ENCODE data around the gene RFX4.

RFX4 gene

DNA sequence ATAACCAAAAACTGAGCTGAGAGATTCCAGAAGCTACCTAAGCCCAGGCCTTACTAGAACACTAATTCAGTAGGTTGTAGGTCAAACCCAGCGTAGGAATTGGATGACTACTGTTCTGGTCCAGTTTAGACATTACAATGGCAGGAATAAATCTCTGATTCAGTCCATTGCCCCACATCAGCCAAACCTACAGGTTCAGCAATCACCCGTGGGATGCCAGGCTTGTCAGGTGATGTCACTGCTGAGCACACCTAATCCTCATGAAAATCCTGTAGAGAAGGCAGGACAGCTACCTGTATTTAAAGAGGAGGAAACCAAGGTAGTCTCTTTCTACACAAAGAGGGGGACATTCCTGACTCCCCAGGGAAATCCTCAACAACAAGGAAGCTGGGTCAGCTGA, 63.7 kb downstream of the RFX4 start:
- DNase-seq (ENCODE audit: low read depth in 2 of 2), result no peak

DNA sequence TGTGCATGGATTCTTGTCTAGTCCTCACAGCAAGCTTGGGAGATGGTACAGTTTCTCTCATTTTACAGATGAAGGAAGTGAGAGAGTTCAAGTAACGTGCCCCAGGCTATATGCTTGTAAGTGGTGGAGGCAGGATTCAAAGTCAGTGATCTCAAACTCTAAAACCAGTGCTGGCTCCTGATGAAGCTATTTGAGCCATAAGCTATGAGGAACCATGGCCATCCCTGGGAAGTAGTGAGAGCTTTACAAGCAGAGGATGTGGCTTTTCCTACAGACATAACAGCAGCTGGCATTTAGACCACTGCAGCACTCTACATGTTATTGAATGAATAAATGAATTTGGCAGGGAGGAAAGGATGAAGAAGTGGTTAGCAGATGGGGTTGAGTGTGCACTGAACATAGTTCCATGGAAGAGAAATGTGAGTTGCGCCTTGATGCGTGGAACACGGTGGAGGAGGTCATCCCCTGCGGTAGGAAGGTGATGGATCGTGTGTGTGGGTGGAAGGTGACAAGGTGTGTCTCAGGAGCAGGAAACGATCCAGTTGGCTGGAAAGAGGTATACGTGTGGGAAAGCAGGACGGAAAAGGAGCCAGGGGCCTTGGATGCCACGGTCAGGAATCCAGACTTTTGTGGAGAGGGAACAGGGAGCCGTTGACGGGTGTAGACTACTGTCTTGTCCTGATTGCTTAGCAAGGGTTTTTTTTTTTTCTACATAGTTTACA, 65.2 kb downstream of the RFX4 start:
- no peak for DNase-seq (ENCODE audit: low read depth in 2 of 2)

DNA sequence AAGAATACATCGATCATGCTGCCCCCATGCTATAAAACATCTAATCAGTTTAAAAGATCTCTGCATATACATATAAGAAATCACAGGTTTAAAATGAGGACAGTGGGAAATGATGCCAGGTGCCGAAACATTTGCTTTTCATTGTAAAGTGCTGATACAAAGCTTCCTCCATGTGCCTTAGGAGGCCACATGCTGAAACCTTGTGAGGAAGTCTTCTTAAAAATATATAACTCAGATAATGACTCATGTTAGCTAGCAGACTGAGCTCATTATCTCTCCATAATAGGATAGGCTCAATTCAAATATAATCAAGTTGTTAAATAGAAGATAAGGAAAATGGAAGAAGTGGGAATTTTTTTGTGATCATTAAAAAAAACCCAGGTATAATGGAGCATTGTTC, 65.9 kb downstream of the RFX4 start:
- no peak for DNase-seq (ENCODE audit: low read depth in 2 of 2)

DNA sequence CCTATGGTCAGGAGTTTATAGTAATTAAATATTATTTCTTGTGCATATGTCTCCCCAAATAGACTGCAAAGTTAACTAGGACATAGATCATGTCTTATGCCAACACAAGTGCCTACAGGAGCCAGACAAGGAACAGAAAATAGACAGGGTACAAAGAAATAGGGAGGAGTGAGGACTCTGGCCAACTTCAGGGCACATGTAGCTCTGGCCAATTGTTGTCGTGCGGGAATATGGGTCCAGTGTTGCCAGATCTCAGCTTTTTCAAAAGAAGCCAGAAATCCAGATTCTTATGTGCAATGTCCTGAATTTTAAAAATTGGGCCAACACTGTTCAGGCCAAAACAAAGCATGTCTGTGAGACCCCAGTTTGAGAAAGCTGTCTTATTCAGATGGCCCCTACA, 68.7 kb downstream of the RFX4 start:
- DNase-seq (ENCODE audit: low read depth in 2 of 2), result no peak

DNA sequence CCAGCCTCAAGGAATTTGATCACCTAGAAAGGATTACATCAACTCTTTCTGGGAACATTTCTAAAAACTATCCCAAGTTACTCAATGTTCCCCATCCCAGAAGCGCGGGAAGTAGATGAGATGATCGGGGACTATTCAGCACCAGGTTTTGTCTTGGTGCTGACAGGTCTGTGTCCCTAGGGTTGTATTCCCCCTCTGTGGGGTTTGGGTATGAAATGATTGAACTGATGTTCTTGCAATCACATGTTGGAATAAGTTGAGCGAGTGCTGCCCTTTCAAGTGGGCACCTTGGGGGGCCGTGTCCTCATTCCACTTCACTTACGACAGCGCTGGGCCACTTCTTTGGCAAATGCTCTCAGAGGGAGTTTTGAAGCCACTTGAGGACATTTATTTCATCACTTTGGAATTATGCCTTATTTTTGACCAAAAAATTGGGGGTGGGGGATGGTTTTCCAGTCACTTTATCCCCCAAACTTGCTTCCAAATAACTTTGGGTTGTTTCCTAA, 69.8 kb downstream of the RFX4 start:
- no peak for DNase-seq (ENCODE audit: low read depth in 2 of 2)

DNA sequence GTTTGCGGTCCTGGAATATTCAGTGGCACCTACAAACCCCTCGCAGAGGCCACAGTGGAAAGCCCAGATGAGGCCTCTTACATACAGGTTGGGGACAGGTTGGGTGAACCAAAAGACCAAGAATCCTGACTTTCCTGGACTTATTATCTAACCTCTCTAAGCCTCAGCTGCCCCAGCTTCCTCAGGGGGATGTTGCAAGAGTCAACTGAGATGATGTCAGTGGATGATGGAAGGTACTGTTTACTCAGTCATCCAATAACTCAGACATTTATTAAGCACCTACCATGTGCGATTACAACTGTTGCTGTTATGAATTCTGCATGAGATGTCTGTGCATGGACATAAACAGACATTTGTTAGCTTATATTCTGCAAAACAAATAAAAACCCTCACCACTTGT, 72.8 kb downstream of the RFX4 start:
- DNase-seq (ENCODE audit: low read depth in 2 of 2), result no peak

DNA sequence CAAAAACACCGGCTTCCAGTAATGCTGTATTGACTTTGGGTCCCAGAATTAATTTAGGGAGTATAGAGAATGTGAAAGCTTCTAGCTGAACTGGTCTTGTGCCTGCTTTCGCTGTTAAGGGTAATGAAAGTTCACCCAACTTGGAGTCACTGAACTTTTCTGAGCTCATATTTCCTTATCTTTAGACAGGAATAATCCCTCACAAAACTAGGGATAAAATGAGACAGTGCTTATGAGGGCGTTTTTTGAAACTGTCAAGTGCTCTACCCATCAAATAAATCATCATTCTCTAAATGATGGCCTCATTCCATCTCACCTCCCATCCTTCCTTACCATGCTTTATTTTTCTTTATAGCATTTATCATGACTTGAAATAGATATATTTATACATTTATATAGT, 74.7 kb downstream of the RFX4 start:
- DNase-seq (ENCODE audit: low read depth in 2 of 2), result no peak

DNA sequence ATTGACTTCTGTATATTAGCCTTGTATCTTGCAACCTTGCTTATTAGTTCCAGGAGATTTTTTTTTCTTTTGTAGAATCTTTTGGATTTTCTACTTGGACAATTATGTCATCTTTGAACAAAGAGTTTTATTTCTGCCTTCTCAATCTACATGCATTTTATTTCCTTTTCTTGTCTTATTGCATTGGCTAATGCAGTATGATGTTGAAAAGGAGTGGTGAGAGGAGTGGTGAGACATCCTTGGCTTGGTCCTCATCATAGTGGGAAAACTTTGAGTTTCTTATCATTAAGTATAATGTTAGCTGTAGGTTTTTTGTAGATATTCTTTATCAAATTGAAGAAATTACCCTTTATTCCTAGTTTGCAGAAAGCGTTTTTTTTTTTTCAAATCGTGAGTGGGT, 80.6 kb downstream of the RFX4 start:
- no peak for DNase-seq (ENCODE audit: low read depth in 2 of 2)

DNA sequence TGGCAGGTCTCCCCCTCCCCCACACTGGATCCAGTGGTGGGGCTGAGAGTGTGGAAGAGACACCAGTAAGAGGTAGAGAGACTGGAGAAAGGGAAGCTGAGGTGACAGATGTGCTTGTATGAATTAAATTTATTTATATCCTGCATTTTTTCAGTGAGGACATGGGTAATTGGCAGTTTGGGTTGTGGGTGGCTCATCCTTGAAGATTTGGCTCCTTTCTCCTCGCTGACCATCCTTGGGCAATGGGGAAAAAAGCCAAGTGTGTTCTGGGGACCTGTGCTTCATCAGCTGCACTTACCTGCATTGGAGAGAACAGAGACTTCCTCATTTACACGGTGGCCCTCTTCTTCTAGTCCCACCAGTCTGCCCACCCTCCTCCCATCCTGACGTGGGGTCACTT, 86.4 kb downstream of the RFX4 start:
- DNase-seq (ENCODE audit: low read depth in 2 of 2), result no peak

DNA sequence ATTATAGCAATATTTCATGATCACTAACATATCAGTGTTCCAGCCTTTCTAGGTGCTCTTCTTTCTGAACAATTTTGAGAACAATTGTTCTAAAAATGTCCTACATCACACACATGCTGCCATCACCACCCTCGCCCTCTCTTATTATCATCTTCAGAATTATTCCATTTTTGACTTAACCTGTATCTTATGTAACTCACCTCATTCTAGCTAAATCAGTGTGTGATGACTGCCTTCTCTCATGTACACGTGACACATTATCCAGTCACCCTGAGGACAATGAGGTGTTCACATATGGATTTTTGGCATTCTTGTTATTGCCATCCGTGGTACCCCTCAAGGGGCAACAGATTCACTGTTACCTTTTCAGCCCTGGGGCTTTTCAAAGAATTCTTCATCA, 87.3 kb downstream of the RFX4 start:
- no peak for DNase-seq (ENCODE audit: low read depth in 2 of 2)

DNA sequence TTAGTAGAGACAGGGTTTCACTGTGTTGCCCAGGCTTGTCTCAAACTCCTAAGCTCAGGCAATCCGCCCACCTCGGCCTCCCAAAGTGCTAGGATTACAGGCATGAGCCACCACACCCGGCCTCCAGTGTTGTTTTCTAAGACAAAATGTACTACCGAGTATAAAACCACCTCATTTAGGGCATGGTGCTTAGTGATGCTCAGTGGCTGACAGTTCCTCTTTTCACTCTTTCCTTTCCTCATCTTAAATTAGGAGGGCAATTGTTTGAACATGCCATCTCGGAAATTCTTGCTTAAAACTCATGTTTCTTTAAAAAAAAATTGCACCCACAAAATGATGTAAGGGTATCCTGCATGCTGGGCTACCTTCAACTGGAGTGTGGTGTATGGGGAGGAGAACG, 89.0 kb downstream of the RFX4 start:
- no peak for DNase-seq (ENCODE audit: low read depth in 2 of 2)

DNA sequence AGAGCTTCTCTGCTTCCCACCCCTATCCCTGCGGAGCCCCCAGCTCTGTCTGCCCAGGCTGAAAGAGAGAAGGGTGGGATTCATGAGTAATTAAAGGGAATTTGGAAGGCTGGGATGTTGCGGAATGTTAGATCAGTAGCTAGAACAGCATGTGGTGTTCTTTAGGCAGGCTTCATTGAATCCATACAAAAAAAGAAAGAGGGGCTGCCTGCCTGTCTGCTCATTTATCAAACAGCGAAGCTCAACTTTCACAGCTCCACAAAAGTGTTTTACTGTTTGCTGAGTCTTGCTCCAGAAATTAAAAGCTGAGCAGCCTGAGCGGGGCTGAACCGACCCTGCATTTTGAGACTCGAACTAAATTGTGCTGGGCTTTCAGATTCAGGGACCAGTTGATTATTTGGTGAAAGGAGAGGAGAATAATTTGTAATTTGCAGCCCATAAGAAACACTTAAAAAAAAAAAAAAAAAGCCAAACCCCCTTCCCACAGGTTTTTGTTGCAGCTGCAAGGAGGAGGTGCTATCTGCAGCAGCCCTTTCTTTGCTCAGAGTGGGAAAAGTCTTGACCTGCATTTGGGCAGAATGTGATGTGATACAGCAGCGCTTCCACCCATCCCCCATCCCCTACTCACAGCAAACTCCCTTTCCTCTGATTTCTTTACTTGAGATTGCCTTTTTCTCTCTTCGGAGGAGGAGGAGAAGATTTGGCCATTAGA, 89.7 kb downstream of the RFX4 start:
- no peak for DNase-seq (ENCODE audit: low read depth in 2 of 2)

DNA sequence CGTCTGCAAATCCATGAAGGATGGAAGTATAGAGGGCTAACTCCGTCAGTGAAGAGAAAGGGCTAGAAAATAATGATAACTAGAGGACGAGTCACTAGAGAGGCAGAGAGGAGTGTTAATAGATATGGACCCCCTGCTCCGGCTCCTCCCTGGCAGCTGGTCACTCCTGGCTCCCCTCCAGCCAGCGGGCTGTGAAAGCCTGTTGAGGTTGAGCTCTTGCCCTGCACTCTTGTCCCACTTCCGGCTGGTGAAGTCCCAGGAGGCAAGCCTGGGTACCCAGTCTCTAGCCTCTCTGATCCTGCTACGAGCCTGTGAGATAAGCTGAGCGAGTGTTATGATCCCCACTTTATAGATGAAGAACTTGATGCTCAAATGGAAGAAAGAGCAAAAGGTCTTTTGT, 90.3 kb downstream of the RFX4 start:
- DNase-seq (ENCODE audit: low read depth in 2 of 2), result no peak

DNA sequence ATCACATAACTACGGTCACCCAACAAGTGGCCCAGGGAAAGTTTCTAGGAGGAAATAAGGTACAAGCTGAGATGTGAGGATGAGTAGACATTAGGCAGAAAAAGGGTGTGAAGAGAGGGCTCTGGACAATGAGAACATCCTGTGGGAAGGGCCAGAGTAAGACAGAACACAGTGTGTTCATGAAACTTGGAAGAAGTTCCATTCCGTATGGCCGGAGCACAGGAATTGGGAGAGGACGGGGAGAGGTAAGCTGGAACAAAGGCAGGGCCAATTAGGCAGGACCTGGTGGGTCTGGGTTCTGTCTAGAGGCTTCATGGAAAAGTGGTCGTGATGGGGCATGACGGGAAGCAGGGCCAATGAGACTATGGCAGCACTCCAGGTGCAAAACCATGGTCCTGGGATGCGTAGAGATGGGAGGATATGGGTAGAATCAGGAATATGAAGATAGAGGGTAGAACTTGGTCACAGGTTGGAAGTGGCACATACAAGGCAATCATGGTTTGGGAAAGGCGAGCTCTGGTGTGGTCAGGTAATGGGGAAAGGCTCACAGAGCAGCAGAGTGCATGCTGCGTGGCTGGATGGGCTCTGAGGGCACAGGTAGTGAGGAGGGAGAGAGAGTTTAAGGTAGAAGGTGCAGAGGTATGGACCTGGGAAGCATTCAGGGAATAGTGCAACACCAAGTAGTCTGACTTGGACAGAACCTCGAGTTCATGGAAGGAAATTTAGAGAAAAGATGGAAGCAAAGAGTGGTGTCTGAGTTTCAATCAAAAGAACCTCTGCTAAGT, 93.0 kb downstream of the RFX4 start:
- DNase-seq (ENCODE audit: low read depth in 2 of 2), result no peak

DNA sequence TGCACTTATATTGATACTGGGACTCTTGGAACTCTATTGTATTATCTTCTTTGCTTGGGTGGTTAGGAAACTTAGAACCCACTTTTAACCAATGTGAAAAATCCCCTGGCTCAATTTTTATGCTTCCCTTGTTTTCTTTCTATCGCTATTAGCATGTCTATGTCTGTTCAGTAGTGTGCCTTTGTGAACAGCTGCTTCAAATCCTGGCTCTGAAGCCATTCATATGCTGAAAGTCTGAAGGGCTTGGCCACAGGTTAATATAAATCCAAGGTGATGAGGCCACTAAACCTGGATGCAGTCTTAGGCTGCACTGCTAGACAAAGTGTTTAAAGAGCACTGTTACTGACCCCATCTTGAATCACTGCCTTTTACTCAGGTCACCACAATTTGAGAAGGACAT, 96.8 kb downstream of the RFX4 start:
- DNase-seq (ENCODE audit: low read depth in 2 of 2), result no peak

DNA sequence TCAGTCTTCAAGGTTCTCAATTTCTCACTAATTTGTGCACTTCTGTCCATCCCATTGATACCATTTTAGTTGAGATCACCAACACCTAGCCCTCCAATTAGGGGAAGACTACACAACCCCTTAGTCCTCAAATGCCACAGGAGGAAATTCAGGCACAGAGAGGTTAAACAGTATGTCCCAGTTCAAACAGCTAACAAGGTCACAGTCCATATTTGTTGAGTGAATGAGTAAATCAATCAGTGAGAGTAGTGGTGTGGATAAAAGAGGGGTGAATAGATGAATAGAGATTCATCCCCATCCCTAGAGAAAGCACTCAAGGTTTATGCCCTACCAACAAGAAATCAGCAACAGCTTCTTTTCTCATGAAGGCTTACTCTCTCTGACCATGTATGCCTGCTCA, 97.5 kb downstream of the RFX4 start:
- DNase-seq (ENCODE audit: low read depth in 2 of 2), result no peak

DNA sequence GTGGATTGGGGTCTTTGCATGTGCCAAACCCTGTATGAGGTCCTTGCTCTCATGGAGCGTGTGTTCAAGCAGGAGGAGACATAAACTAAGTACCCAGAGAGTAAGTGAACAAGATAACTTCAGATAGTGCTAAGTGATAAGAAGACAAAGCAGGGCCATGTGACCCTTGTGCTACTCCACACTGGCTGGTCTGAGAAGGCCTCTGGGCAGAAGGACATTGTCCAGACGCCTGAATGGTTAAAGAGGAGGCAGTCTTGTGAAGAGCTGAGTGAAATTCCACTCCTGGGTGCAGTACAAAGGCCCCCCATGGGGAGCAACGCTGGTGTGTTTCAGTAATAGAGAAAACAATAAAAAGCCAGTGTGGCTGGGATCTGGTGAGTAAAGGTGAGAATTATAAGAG, 98.4 kb downstream of the RFX4 start:
- DNase-seq (ENCODE audit: low read depth in 2 of 2), result no peak

DNA sequence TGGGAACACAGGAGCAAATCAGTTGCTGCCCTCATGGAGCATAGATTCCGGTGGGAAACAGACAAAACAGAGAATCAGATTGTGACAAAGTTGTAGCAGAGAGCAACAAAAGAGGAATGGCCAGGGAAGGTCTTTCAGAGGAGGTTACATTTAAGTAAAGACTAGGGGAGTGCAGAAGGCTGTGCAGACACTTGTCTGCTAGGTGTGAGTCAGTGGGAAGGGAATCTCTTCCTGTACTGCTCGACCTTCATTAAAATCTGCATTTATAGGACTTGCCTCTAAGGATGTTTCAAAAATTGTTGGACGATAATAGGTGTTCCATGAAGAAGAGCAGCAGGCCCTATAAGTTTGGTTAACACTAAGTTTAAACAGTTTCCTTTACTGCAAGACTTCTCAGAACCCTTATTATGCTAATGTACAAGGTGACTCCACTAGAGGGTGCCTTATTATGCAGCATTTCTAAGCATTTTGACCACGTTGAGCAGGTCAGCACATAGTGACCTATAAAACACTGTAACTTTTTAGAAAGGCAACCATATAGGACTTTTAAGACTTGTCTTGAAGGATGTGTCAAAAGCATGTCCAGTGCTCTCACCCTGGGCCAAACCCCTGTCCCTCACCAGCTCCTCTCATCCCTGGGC, 99.9 kb downstream of the RFX4 start:
- no peak for DNase-seq (ENCODE audit: low read depth in 2 of 2)

DNA sequence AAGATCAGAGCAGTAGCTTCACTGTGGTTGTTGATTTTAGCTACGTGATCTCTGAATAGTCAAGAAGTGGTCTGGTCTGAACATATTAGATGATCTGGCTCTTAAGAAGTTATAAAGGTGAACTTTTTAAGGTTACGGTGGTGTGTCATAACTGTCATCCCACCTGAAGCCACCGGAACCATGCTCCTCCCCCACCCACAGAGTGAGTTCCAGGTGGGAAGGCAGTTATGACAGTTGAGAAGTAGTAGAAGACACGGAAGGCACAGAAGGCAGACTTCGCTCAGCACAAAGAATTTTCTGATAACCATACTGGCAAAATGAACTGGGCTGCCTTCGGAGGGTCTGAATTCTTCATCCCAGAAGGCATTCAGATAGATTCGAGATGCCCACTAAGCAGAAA, 101.7 kb downstream of the RFX4 start:
- DNase-seq (ENCODE audit: low read depth in 2 of 2), result no peak

DNA sequence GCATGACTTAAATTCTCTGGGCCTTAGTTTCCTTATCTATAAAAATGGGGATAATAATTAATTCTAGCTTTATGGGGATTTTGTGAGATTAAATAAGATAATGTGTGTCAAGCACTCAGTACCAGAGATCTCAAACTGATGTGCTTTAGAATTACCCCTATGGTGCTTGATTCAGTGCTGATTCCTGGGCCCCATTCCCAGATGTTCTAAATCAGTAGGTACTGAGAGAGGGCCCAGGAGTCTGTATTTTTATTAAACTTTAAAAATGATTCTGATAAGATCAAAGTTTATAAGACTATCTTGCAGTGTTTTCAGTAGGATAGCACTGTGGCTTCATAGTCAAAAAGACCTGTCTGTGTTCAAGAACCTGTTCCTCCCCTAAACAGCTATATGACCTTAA, 102.6 kb downstream of the RFX4 start:
- DNase-seq (ENCODE audit: low read depth in 2 of 2), result no peak

DNA sequence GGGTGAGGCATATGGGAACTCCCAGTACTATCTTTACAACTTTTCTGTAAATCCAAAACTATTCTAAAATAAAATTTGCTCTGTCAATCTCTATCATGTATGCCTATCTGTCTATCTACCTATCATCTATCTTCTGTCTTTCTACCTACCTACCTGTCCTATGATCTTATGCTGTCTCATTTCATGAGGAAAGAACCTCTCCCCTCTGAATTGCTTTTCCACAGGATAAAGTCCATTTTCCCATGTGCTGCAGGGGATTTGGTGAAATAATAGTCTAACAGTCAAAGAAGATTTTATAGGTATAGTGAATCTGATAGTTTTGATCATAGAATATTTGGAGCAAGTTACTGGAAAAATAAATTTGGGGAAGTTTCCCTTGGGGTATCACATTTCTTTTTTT, 104.9 kb downstream of the RFX4 start:
- no peak for DNase-seq (ENCODE audit: low read depth in 2 of 2)

DNA sequence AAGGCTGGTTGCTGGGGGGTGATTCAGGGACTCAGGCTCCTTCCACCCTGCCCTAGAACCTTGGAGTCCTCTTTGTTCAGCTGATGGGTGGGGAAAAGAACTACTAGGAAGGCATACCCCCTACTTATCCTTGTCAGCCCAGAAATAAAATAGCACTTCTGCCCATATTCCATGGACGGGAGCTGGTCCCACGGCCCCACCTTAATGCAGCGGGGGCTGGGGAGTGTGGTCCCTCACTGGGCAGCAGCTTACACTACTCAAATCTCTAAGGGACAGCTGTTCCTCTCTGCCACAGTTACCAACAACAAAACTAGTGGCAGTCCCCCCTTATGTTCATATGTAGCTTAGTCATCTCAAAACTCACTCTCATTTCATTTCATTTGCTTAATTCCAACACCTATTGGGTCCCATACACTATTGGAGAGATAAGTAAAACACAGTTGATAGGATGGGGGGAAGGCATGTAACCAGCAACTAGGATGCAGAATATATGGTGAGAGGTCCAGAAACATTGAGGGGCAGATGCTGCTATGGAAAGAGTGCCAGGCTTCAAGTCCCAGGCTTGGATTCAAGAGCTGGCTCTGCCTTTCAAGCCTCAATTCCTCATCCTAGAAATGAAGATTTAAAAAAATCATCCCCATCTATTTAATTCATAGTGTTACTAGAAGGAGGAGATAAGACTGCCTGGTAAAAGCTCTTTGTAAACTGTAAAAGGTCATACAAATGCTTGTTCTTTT, 107.9 kb downstream of the RFX4 start:
- no peak for DNase-seq (ENCODE audit: low read depth in 2 of 2)

Measured in stimulated activated CD8-positive, alpha-beta memory T cell treated with anti-CD3 and anti-CD28 coated beads, Interleukin-2, amount 100 ng/mL, for 1 hour (primary cell).